HG02970 (cell line): ENCODE data around the gene ASPM.
"Not testable (repeated sequence)": the region's sequence is repeated elsewhere in the genome, so short reads cannot be mapped to it uniquely, and the experiment has no call there.

Source experiments
- ATAC-seq: cut with Tn5 transposase; IDR thresholded peaks from one replicate; pipeline ENCODE4 v1.9.1; 2021; ENCODE audit warnings: mild to moderate bottlenecking, moderate library complexity, moderate number of reproducible peaks; ENCODE audit not compliant: unreplicated experiment, low FRiP score

ASPM gene

DNA sequence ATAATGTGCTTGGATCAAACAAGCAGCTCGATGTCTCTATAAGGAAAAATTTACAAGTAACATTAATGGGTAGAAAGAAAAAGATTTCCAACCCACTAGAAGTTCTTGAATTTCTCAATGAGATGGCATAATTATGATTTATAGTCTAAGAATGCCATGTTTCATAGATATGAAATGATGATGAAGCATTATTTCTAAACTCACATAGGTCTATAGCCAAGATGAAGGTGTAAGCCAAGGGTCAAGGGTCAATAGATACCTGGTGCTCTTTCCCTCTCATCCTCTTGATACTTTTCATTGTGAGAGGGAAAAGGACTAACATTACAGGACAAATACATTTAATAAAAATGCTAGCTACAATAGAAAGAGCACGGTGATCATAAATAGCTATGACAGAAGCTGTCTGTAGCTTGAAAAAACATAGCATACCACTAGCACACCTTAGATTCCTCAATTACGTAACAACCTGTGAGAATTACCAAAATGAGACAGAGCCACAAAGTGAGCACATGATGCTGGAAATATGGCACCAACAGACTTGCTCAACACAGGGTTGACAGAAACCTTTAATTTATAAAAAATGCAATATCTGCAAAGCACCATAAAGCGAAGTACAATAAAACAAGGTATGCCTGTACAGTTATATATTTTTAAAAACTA is 53.1 kb downstream of the ASPM start:
- ATAC-seq = no peak

DNA sequence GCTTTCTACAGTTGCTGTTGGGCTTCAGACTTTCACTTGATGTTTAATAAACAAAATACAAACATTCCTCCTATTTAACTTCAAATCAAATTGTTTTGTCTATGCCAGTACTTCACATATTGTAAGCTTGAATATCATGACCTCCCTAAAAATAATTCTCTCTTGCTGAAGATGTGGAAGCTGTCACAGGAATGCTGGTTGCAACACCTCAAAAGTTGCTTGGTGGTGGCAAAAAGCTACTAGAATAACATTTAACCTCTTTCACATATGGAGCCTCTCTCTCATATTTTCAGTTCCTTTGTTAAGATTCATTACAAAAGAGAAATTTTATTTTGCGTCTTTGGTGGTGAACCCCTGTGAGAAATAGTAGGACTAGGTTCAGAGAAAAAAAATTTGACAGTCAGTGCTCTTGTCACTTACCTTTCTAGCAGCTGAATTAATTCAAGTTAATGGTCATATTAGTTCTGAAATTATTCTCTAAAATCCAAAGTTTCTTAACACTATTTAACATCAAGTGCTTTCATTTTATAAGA is 53.9 kb downstream of the ASPM start:
- no peak for ATAC-seq

DNA sequence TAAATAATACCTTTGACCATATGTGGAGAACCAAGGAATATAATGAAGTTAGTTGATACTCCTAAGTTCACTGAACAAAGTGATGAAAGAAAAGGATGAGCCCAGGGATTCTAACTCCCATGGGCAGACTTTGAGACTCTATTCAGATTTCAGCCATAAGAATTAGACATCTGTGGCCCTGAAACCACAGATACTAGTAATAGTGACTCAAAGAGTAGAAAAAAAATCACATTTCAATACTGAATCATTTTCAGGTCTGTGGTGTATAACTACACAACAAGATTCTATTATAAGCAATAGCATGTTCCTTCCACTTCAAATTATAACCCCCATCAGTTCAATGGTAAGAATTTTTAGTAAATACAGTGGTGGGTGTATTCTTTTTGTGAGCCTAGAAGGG is 63.0 kb downstream of the ASPM start:
- no peak for ATAC-seq

DNA sequence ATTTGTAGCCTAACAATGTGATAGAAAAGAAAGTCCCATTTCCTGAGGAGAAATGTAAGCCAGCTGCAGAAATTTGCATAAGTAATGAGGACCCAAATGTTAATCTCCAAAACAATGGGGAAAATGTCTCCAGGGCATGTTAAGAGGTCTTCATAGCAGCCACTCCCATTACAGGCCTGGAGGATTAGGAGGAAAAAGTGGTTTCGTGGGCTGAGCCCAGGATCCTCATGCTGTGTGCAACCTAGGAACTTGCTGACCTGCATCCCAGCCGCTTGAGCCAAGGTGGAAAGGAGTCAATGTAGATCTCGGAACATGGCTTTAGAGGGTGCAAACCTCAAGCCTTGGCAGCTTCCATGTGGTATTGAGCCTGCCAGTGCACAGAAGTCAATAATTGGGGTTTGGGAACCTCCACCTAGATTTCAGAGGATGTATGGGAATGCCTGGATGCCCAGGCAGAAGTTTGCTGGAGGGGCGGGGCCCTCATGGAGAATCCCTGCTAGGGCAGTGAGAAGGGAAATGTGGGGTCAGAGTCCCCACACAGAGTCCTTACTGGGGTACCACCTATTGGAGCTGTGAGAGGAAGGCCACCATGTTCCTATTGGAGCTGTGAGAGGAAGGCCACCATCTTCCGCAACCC is 65.2 kb downstream of the ASPM start:
- no peak for ATAC-seq

DNA sequence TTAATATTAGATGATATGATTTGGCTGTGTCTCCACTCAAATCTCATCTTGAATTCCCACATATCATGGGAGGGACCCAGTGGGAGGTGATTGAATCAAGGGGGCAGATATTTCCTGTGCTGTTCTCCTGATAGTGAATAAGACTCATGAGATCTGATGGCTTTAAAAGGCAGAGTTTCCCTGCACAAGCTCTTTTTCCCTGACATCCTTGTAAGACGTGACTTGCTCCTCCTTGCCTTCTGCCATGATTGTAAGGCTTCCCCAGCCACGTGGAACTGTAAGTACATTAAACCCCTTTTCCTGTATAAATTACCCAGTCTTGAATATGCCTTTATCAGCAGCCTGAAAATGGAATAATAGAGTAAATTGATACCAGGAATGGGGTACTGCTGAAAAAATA is 66.1 kb downstream of the ASPM start:
- no peak for ATAC-seq

DNA sequence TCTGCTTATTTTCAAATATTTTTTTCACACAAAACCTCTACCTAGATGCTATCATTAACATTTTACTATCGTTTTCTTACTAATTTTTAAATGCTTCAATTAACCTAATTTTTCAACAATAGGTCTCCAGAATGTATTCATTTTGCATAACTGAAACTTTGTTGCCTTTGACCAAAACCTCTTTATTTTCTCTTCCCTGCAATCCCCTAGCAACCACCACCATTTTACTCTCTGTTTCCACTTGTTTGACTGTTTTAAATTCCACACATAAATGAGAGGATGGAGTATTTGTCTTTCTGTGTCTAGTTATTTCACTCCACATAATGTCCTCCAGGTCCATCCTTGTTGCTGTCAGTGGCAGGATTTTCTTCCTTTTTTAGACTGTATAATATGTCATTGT is 69.9 kb downstream of the ASPM start:
- no peak for ATAC-seq

DNA sequence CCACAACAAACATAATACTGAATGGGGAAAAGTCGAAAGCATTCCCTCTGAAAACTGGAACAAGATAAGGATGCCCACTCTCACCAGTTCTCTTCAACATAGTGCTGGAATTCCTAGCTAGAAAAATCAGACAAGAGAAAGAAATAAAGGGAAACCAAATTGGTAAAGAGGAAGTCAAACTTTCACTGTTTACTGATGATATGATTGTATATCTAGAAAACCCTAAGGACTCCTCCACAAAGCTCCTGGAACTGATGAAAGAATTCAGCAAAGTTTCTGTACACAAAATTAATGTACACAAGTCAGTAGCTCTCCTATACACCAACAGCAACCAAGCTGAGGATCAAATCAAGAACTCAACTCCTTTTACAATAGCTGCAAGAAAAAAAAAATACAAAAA is 72.5 kb downstream of the ASPM start:
- ATAC-seq = no peak

DNA sequence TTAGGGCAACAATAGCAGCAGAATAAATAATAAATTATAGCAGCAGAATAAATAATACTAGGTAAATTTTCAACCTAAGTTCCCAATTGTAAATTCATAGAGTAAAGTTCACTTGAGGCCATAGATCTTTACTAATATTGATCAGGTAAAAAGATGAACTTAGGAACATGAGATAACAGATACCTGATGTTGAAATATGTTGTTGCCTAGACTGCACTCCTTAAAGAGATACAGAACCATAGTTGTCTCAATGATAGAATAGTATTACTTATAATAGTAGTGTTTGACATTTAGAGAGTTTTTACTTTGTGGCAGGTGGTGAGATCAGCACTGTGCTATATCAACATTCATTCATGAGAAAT is 79.0 kb downstream of the ASPM start:
- ATAC-seq = no peak

DNA sequence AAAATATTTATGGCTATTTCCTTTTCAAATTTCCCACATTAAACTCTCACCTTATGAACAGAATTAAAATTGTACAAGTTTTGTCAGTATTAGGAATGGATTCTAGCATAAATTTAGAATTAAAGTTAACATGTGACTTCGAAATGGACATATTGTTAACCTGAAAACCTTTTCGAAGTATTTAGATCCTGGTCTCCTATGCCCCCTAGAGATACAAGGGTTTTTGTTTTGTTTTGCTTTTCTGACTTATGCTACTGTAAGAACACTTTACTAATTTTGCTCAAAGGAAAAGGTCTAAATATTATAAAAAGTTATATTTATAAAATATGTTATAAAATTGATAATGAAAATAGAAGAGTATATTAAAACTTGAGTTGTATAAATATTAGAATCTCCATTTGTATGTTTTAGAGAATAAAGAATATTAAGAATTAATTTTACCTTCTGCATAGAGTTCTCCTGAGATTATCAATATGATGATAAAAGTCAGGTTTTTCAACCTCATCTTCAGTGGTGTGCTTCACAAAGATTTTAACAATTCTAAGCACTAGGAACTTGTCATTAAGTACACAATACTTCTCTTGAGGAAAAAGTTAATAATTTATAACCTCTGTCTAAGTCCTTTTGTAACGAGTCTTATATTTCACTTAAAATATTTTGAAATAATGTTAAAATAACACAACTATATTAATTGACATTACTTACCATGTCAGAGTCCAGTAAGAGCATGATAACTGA is 79.6 kb downstream of the ASPM start, which contains the start of gene F13B:
TSS of gene F13B (minus strand) at position 542 of the 738 bp plus-strand sequence. CDS start at position 505, 37 bp downstream.
- ATAC-seq = no peak

DNA sequence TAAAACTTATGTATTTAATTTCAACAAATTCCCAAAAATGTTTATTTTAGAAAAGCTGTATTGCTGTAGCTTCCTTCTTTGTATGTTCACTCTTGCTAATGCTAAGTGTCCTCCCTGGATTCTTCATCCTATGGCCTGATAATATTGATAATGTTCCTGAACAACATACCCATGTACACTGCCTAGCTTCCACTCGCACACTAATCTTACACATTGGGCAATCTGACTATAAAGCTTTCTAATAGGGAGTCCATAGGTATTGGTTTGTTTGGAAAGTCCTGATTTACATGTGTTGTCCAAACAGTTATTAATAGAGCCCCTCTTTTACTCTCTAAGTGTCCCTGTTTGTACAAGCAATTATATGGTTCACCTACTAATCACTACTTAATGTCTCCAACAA is 80.2 kb downstream of the ASPM start:
- no peak for ATAC-seq

DNA sequence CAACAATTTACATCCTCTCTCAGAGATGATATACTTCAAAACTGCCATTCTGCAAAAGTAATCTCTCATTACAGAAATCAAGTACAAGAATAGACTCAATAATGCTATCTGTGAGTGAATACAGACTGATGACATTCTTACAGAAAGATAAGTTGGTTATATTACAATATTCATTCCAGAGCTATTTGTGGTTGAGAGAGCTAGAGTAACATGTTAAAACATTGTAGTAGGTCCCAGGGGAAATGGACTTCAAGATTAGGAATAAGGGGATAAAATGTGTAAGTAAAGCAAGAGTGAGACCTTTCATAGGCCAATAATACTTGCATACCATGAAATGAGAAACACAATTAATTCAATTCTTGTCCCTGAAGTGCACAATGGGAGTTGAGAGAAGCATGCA is 80.9 kb downstream of the ASPM start:
- ATAC-seq = no peak

DNA sequence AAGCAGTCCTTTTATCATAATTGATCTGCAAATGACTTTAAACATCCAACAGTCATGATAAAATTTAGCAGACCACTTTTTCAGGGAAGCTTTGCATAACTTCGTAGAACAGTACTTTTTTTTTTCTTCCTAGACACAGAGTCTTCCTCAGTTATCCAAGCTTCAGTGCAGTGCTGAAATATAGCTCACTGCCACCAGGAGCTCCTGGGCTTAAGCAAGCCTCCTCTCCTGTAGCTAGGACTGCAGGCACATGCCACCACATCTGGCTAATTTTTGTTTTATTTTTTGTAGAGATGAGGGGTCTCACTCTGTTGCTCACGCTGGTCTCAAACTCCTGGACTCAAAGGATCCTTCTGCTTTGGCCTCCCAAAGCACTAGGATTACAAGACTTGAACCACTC is 83.3 kb downstream of the ASPM start:
- no peak for ATAC-seq

DNA sequence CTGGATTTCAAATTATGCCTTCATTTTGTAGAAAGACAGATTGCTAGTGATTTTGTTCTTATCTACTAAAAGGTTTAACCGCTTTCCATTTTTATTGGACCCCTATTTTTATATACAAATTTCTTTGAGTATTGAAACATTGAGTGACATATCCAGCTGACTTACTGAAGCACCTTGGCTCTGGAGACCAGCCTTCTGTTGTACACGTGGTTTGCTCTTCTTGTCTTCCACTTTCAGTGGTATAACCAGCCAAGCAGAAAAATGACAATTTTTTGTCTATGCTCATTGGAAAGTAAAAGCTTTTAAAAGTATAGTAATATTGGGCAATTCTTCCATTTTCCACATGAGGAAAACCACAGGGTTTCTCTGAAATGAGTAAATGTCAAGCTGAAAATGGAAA is 83.8 kb downstream of the ASPM start:
- ATAC-seq = peak; percentile 67

DNA sequence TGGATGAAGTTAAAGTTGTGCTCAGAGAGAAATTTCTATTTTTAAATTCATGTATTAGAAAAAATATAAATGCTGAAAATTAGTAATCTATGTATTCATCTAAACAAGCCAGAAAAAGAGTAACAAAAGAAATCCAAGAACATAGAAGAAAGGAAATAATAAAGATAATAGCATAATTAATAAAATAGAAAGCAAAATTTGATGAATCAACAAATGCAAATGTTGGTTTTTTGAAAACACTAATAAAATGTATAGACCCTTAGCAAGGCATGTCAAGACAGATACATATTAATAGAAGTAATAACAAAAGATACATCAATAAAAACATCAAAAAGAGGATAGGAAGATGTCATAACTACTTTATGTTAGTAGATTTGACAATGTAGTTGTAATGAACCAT is 97.4 kb downstream of the ASPM start:
- no peak for ATAC-seq

DNA sequence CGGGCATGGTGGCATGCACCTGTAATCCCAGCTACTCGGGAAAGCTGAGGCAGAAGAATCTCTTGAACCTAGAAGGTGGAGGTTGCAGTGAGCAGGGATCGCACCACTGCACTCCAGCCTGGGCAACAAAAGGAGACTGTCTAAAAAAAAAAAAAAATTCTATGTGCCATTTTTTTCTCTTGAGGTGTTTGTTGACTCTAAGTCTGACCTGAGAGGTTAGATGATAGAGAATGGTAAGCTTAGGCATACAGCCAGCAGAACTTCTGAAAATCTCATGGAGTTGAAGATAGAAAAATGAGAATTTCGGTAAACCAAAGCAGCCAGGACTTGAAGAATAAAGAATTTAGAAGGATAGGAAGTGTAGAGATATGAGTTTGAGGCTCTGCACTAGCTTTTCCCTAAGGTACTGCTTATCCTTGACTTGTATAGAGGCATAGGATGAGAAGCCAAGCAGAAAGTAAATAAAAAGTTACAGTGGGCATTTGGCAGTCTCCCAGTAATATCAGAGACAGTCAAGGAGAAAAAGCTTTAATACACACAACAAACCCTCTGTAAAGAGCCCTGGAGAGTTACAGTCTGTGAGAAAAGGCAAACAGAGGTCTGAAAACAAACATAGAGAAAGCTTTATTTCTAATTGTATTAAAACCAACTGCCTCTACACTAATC is 103.7 kb downstream of the ASPM start:
- no peak for ATAC-seq

DNA sequence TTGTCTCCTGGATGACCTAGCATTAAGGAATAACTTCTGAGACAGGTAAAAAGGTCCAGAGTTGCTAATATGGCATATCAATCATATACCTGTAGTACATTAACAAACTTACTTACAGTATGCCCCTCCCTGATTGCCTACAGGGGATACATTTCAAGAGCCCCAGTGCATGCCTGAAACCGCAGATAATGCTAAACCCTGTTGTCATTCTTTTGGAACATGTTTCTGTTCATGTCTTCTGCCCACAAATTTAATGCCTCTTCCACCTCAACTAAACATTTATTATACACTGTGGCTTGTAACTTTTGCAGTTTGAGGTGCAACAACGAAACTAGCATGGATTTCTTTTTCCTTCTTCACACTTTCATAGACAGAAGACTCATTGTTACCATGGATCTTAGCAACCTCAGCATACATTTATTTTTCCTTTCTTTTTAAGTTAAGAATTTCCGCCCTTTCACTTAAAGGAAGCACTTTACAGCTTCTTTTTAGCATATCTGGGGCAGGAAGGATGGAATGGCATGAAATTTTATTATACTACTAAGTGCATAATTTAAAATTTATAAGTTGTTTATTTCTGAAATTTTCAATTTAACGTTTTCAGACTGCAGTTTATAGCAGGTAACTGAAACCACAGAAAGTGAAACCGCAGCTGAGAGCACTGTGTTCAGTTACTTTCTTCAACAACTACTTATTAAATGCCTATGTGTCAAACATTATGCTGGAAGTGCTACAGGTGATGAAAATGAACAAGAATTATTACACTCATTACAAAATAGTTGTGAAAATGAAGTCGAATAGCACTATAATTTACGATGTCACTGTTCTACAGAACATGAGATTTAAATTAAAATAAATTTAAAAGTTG is 104.7 kb downstream of the ASPM start:
- ATAC-seq = no peak

DNA sequence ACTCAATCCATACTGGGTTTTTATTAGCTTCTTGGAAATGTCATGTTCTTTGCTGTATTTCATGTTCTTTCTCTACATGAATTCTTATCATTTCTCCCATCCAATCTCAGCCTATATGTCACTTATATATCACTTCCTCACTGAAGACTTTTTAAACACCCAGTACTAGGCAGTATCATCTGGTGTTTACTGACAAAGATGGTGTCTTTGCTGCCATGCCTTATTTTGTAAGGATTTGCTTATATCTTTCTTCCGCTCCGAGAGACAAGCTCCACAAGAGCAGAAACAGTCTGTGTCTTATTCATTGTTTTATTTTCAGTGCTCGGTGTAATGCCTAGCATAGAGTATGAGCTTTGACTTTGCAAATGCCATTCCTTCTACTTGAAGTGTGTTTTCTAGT is 109.6 kb downstream of the ASPM start:
- ATAC-seq = no peak

DNA sequence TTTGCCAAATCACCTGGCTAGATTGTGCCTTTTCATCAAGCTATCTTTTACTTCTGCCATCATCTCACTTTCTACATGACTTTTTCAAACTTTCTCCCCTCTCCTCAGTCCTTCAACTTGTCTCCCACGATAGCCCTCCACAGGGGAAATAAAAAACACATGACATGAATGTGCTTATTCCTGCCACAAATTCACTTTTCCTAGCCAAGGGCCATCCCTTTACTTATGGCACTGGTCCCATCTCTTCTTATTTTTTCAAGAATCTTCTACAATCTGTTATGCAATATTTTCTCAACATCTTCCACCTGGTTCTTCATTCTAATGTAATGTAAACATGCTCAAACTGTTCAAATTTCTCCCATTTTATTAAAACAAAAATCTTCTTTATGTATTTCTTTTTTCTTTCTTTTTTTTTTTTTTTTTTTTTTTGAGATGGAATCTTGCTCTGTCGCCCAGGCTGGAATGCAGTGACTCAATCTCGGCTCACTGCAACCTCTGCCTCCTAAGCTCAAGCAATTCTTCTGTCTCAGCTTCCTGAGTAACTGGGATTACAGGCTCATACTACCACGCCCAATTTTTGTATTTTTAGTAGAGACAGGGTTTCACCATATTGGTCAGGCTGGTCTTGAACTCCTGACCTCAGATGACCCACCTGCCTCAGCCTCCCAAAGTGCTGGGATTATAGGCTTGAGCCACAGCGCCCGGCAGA is 111.7 kb downstream of the ASPM start:
- not testable (repeated sequence) for ATAC-seq
